ENCODE measurements around the gene ST3GAL5.

Gene ST3GAL5

GRCh38 chr2:85787282-85787980, 101.4 kb downstream of the ST3GAL5 start:
- DNase-seq, result no peak

Data from SHP77 treated with DMSO at 0.1 percent for 48 hours (cell line).